Glomerular visceral epithelial cell (primary cell): ENCODE data around the gene ZBTB7C.
"Not testable (repeated sequence)": the region's sequence is repeated elsewhere in the genome, so short reads cannot be mapped to it uniquely, and the experiment has no call there.

Experiments
- DNase-seq: peaks from one replicate; pipeline ENCODE4 v3.0.0-alpha.2; 2016; ENCODE audit errors: extremely low spot score

Gene ZBTB7C

DNA sequence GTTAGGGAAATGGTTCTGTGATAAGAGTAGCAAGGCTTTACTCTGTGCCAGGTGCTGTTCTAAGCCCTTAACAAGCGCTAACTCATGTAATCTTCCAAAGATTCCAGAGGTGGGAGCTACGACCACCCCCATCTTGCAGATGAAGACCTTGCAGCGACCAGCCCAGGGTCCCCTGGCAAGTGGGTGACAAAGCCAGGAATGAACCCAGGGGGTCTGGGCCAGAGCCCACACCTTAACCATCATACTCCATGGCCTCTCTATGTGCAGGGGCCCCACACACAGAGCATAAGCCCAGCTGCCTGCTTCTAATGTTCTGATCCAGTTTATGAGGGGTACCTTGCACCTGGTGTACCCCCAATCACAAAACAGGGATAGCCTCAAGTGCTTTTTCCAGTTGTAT lies 105.3 kb downstream of the ZBTB7C start:
- DNase-seq, result no peak

GRCh38 chr18:48302736-48303135 lies 106.4 kb downstream of the ZBTB7C start:
- DNase-seq, result no peak

DNA sequence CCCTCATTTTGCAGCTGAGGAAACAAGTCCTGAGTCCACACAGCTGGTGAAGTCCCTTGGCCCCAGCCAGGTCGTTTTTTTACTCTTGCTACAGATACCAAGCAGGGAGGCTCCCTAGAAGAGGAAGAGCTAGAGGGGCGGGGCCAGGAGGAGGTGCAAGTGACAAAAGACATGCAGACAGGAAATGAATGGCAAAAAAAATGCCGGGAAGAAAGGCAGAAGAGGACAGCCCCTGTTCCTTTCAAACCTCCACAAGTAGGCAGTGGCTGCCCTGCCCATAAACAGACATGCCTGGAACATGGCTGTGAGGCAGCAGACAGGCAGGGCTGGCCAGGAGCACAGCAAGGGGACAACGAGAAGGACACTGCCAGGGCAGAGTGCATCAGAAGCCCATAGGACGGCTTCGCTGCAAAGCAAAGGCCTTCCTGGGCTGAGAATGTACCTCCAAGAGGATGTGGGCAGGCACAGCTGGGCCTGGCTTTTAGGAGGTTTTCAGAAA lies 108.7 kb downstream of the ZBTB7C start:
- DNase-seq, result peak; percentile 6

DNA sequence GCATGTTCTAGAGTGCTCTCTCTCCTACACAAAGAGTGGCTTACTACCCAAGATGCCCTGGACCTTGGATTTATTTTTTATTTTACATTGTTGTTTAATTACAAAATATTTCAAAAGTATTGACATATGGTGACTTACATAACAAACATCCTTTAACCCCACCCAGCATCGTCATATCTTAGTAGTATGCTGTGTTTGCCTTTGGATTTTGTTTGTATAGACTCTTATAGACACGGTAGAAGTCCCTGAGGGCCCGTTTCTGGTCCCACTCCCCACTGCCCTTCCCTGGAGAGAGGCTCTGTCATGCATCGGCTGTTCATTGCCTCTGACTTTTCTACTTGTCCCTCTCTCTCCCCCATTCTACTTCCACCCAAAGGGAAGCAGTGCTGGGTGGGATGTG lies 112.0 kb downstream of the ZBTB7C start:
- no peak for DNase-seq

DNA sequence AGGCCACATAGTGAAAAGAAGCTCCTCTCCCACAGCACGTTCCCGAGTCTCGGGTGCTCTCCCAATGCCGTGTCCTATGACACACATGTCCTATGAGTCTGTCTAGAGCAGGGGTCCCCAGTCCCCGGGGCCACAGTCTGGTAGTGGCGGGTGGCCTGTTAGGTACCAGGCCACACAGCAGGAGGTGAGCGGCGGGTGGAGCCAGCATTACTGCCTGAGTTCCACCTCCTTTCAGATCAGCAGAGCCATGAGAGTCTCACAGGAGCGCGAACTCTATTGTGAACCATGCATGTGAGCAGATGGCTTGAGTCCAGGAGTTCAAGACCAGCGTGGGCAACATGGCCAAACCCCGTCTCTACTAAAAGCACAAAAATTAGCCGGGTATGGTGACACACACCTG lies 112.6 kb downstream of the ZBTB7C start:
- DNase-seq, result no peak

DNA sequence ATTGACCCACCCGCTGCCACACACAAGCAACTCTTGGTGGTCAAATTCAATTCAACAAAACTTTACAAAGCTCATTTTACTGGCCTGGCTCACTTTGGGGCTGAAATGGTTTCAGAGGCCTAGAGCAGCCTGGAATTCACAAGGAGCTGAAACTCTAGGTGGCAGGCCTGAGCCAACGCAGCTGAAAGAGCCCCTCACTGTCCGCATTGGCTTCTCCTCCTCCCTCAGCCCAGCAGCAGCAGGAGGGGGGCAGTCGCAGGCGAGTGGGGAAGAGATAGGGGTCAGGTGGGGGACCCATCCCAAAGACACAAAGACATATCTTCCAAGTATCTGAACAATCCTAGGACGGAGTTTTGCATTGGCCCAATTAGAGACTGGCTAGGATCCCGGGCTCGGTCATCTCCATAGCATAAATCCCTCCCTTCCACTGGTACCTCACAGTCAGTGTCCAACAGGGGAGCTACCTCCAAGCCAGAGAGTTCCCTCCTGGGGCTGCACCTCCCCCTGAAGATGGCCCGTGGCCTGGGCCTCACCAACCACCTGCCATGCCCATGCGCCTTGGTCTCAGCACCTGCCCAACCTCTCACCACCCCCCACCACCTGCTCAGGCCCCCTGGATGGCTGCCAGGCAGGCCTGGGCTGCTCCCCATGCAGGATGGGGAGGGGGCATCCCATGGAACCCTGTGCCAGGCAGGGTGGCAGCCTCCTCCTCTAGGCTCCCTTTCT lies 113.4 kb downstream of the ZBTB7C start:
- no peak for DNase-seq

DNA sequence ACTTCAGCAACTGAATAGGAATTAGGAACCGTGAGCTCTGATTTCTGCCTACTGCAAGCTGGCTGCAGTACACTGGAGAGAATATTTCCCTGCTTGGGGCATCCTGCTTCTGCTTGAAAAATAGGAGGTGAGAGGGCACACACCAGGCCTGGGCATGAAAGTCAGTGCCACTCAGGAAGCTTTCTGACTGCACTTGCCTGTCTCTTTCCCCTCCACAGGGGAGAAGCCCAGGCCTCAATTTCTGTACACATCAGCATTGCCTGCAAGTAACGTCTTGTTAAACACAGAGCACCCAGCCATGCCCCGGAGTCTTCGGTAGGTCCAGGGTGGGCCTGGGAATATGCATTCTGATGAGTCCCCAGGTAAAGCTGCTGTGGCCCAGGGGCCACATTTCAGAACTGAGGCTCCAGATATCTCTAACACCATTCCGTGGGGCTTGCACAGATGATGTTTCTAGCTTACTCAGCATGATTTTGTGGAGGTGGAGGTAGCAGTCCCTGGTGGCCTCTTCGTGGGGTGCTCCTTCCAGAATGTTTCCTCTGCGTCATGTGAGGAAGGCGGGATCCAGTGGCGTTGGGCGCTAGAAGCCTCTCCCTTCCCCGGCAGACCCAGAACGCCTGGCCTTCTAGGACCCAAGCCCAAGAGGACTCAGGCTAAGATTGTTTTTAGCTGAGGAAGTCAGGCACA lies 114.1 kb downstream of the ZBTB7C start:
- DNase-seq, result no peak

GRCh38 chr18:48293954-48294898 lies 115.0 kb downstream of the ZBTB7C start:
- no peak for DNase-seq

GRCh38 chr18:48292782-48293424 lies 116.3 kb downstream of the ZBTB7C start:
- DNase-seq, result no peak

GRCh38 chr18:48292229-48292628 lies 117.0 kb downstream of the ZBTB7C start:
- no peak for DNase-seq

DNA sequence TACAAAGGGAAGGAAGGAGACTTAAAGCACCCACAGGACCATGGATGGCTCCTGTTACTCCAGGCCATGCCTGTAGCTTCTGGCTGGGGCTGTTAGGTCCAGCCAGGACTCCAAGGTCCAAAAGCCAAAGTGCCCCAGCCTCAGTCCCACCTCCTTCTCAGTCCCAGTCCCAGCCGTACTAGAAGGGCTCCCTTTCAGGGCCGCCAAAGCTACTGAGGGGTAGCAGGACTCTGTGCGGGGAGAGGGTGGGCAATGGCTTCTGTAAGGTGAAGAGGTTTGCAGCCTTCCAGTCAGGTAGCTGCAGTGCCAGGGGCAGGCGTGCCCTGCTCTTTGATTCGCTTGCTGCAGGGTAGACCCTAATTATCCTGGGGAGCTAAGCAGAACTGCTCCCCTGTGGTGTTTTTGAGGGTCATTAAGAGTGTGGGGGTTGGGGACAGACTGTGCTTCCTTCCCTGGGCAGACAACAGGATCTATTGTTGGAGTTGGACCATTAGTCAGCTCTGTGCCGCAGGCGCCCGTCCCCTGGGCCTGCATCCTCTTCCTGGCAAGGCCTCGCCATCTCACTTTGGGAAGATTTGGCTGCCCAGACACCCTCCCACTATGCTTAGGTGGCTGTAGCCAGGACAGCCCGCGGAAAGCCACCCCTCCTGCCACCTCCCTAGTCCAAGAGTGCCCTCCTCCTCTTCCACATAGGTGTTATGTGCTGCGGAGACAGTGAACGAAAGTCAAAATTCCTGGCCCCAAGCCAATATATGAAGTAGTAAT lies 118.8 kb downstream of the ZBTB7C start:
- no peak for DNase-seq

GRCh38 chr18:48284743-48285142 lies 124.4 kb downstream of the ZBTB7C start:
- DNase-seq, result no peak

DNA sequence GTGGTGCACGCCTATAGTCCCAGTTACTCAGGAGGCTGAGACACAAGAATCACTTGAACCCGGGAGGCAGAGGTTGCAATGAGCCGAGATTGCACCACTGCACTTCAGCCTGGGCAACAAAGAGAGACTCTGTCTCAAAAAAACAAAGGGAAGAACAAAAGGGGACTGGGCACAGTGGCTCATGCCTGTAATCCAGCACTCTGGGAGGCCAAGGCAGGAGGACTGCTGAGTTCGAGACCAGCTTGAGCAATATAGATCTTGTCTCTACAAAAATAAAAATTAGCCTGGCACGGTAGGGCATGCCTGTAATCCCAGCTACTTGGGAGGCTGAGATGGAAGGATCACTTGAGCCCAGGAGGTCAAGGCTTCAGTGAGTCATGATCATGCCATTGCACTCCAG lies 125.2 kb downstream of the ZBTB7C start:
- DNase-seq, result not testable (repeated sequence)

DNA sequence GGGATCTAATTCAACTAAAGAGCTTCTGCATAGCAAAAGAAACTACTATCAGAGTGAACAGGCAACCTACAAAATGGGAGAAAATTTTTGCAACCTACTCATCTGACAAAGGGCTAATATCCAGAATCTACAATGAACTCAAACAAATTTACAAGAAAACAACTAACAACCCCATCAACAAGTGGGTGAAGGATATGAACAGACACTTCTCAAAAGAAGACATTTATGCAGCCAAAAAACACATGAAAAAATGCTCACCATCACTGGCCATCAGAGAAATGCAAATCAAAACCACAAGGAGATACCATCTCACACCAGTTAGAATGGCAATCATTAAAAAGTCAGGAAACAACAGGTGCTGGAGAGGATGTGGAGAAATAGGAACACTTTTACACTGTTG lies 127.7 kb downstream of the ZBTB7C start:
- DNase-seq, result not testable (repeated sequence)

DNA sequence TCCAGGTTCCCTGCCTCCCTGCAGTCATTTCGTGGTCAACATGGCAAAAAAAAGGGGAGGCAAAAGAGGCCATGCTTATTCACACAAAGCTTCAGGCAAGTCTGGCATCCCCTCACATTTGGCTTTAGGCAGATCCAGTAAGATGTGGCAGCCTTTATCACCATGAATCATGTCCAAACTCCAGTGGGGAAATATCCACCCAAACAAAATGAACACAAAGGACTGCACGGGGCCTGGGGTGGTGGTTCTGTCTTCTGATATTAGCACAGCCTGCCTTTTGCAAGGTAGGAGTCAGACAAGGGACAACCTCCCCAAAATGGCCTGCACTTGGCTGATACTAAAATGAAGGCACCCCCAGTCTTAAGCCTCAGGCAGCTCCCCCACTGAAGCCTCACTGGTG lies 129.9 kb downstream of the ZBTB7C start:
- no peak for DNase-seq

GRCh38 chr18:48278081-48278480 lies 131.1 kb downstream of the ZBTB7C start:
- DNase-seq, result no peak

- no peak for DNase-seq
Observed at GRCh38 chr18:48274301-48274700, 134.9 kb downstream of the ZBTB7C start.

GRCh38 chr18:48270929-48271328 lies 138.3 kb downstream of the ZBTB7C start:
- peak; percentile 21 for DNase-seq

DNA sequence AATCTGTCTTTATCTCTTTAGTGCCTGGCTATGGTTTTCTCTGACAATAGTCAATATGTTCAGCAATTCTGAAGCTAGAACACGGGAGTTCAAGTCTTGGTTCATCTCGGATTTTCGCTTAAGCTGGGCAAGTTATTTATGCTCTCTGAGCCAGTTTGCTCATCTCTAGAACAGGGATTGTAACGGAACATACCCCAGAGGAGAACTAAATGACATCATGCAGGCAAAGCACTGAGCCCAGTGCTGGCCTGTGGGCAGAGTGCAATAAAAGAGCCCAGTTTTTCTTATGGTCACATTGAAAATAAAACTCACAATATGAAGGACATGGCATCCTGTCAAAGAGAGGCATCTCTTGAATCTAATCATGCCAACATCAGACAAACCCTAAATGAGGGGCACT lies 143.9 kb downstream of the ZBTB7C start:
- DNase-seq, result no peak

DNA sequence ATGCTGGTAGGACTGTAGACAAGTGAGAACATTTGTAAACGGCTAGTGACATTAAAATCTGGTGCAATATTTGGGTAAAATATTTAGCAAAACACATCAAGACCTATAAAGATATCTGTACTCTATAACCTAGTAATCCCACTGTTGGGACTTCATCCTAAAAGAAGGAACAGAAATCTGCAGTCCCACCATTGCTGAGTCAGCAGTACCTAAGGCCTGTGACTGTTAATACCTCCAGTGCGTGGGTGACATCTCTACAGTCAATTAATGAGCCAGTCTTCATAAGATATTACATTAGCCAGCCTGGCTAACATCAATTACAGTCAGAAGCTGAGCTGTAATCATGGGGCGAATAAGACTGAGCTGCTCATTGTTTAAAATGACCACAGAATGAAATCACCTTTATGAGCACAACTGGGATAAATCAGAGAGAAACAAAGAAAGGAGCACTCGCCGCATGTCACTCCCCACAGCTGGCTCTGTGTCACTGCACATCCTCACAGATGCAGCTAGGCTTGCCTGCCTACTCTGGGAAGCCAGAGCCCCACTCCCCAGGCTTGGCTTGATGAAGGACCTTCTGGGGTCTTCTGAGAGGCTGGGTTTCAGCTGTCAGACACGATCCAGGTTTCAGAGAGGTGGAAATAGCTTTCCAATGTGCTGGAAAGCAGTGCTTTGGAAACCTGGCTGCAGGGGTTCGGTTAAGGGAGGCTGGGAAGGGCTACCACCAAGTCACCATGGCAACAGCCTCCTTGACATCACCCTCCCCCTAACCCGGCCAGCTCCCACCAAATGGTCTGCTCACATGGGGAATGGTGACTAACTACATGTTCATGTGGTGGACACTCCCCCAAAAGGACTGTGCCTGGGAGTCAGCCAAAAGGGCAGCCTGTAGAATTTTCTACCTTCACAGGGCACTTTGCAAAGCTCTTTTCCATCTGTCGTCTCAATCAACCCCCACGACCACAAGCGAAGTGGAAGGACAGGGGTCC lies 145.0 kb downstream of the ZBTB7C start:
- DNase-seq, result peak; percentile 16
